ENCODE measurements around the gene LHX6.

DNA sequence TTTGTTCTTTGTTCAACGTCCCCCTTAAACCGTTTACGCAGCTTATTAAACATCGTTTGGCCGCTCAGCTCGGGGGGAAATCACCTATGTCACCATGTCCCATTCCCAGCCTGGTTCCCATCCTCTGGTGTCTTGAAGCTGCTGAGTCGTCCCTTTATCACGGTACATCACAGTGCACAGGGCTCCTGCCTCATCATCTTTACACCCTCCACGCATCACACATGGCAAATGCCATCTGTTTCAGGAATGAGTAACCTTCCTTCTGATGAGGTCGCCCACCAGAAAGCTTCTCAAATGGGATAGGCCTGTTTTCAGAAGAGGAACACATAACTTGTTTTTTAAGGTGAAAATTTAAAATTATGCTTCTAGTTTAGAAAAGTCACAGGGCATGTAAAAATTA, 7.9 kb upstream of the LHX6 start:
- TF ChIP-seq FOXM1 (IDR thresholded peaks at IDR 0.05; ENCODE audit: borderline replicate concordance, low read depth): no peak
- TF ChIP-seq NFIC (IDR thresholded peaks at IDR 0.05): no peak
- TF ChIP-seq TAF1 (IDR thresholded peaks at IDR 0.05; ENCODE audit: low read depth): no peak
- TF ChIP-seq RAD21 (IDR thresholded peaks at IDR 0.05; ENCODE audit: low read depth): no peak

All from Ishikawa (cell line).